ENCODE measurements around the gene GRIA2.

The GRIA2 gene

GRCh38 chr4:157300701-157301100, 80.2 kb downstream of the GRIA2 start:
- no peak for TF ChIP-seq CTCF (IDR thresholded peaks at IDR 0.05; ENCODE audit: insufficient read depth, low read depth, low read length, missing control alignments)
- DNase-seq (ENCODE audit: low read depth) = no peak
- H3K4me3 ChIP-seq (ENCODE audit: low read depth, low read length) = no peak overlapping the region

- DNase-seq (ENCODE audit: low read depth) = no peak
- H3K4me3 ChIP-seq (ENCODE audit: low read depth, low read length) = no peak overlapping the region
- TF ChIP-seq CTCF (IDR thresholded peaks at IDR 0.05; ENCODE audit: insufficient read depth, low read depth, low read length, missing control alignments) = no peak
These were observed 83.0 kb downstream of the GRIA2 start for GRCh38 chr4:157303471-157303960.

GRCh38 chr4:157304769-157305168, 84.2 kb downstream of the GRIA2 start:
- DNase-seq (ENCODE audit: low read depth) = no peak
- TF ChIP-seq CTCF (IDR thresholded peaks at IDR 0.05; ENCODE audit: insufficient read depth, low read depth, low read length, missing control alignments) = no peak
- no peak overlapping the region for H3K4me3 ChIP-seq (ENCODE audit: low read depth, low read length)

- no peak for DNase-seq (ENCODE audit: low read depth)
- TF ChIP-seq CTCF (IDR thresholded peaks at IDR 0.05; ENCODE audit: insufficient read depth, low read depth, low read length, missing control alignments) = no peak
- no peak overlapping the region for H3K4me3 ChIP-seq (ENCODE audit: low read depth, low read length)
These were observed 92.2 kb downstream of the GRIA2 start for GRCh38 chr4:157312702-157313101.

- no peak overlapping the region for H3K4me3 ChIP-seq (ENCODE audit: low read depth, low read length)
- DNase-seq (ENCODE audit: low read depth) = no peak
- no peak for TF ChIP-seq CTCF (IDR thresholded peaks at IDR 0.05; ENCODE audit: insufficient read depth, low read depth, low read length, missing control alignments)
These were observed 94.4 kb downstream of the GRIA2 start for GRCh38 chr4:157314906-157315305.

- no peak for DNase-seq (ENCODE audit: low read depth)
- TF ChIP-seq CTCF (IDR thresholded peaks at IDR 0.05; ENCODE audit: insufficient read depth, low read depth, low read length, missing control alignments) = no peak
- no peak overlapping the region for H3K4me3 ChIP-seq (ENCODE audit: low read depth, low read length)
These were observed 95.4 kb downstream of the GRIA2 start for GRCh38 chr4:157315968-157316367.

GRCh38 chr4:157320092-157320491, 99.6 kb downstream of the GRIA2 start:
- TF ChIP-seq CTCF (IDR thresholded peaks at IDR 0.05; ENCODE audit: insufficient read depth, low read depth, low read length, missing control alignments) = no peak
- no peak for DNase-seq (ENCODE audit: low read depth)
- H3K4me3 ChIP-seq (ENCODE audit: low read depth, low read length) = no peak overlapping the region
